Activated naive CD4-positive, alpha-beta T cell treated with anti-CD3 and anti-CD28 coated beads, Interleukin-2, amount 50 U/mL, for 16 hours (primary cell): ENCODE results near the gene CHRM2.

Source experiments
- DNase-seq: peaks from one replicate; pipeline ENCODE4 v3.0.0-alpha.2; 2020

CHRM2 gene

DNA sequence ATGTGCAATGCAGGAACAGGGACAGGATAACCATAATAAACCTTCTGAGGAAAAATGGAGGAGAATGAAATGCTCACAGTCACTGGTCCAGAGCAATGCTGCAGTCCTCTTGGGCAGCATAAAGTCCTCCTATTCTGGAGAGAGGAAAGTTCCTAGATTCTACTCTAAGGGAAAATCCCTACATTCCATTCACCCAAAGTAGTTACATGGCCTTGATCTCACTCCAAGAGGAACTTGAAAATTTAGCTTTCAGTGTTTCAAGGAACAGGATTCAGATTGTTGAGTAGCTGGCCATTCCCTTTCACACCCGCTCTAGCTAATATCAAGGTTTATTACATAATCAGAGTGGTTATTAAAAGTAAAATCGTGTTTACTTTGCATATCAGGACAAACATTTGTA lies 168.3 kb downstream of the CHRM2 start:
- no peak for DNase-seq

DNA sequence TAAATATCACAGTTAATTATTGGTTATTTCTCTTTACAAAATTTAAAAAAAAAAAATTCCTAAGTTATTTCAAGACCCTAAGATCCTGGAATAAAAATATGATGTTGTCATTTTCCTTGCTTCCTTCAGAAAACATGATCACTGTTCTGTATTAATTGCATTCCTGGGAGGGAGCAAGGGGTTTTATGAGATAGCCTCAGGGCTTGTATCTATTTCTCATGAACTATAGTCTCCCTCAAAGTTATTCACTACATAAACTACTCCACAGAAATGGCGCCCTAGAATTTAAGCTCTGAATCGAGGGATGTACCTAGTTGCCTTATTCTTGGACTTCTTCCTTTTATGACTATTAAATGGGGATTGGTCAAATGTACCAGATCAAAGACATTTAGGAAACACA lies 170.3 kb downstream of the CHRM2 start:
- no peak for DNase-seq

GRCh38 chr7:137040745-137041144 lies 172.3 kb downstream of the CHRM2 start:
- no peak for DNase-seq

DNA sequence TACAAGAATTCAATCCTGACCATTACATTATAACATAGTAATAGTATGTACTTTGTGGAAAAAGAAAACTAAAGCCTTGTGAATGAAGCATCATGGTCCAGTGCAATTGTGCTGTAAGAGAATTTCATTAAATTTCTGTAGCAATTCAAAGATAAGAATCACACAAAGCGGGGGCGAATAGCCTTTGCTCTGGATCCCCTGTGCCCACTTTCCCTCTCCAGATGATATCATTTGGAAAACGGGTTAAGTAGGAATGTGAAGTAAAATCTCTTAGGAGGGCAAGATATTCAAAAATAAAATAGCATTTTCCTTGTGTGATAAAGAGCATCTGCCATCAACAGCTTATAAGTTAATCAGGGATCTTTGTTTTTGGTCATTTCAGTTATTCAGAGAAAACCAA lies 177.1 kb downstream of the CHRM2 start:
- no peak for DNase-seq

DNA sequence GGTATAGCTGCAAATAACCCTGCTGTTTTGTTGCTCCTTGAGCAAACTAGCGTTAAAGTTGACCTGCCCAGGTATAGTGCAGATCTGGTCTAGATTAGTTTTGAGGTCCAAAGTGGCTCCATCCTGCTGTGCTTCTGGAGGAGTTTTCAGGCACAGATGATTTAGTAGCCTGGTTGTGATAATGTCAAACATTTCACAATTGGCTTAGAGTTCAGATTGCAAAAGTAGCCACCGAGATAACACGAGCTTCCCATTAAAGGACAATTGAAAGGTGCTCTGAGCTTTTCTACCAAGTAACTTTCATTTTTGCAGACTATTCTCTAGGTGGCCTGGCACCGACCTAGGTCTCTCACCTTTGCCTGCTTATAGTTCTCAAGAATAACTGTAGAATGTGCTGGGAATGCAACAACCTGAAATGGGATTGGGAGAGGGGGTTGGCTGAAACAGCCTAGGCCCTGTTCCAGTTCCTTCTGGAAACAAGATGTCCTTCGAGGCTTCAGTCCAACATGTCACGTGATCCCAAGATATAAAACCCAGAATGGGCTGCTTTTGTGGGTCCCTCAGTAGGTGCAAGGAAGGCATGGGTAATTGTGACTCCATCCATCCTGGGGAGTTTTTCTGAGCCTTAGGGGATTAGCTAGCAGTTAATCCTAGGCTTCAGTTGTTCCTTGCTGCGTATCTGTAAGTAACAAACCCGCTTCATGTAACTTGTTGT lies 201.0 kb downstream of the CHRM2 start:
- DNase-seq = no peak
